Pancreas (tissue), 10 donors: Measurements from ENCODE around the gene DCP1A. TPM values are rescaled to one million over a fixed set of nuclear protein-coding genes. Genes with fewer than 3 reads are reported as not detected.

ENCODE experiments used
- ATAC-seq, 4 donors: fragments of 200-7000 bp; cut with Tn5 transposase; one replicate each; pipeline versions ENCODE4 v1.8.0 to v1.9.1; 2020; ENCODE audit warnings: mild to moderate bottlenecking in 4 of 4, moderate library complexity in 4 of 4
- DNase-seq, 6 donors: peaks; one replicate each; pipeline ENCODE4 v3.0.0-alpha.2; 2020
- FAIRE-seq: peaks from 2 replicates; lab custom pipeline; 2012; peaks lifted over from hg19 to GRCh38; lab: Jason Lieb, UNC
- H3K27ac ChIP-seq, 4 donors: fragments of 200-600 bp; sonication (generic); 1 replicate in 3 of 4; 2 replicates in 1 of 4; pipeline versions ENCODE4 v1.5.0 to v1.8.0; 2020
- H3K27me3 ChIP-seq, 4 donors: fragments of 200-600 bp; one replicate each; pipeline ENCODE4 v1.8.0; 2021
- H3K36me3 ChIP-seq, 3 donors: fragments of 200-600 bp; sonication (generic) in 1 of 3; one replicate each; pipeline versions ENCODE4 v1.5.0 to v1.8.0; 2020 to 2021
- H3K4me1 ChIP-seq, 3 donors: fragments of 200-600 bp; one replicate each; pipeline ENCODE4 v1.8.0; 2021
- H3K4me3 ChIP-seq, 4 donors: fragments of 200-600 bp; sonication (generic) in 2 of 4; one replicate each; pipeline versions ENCODE4 v1.5.0 to v1.8.0; 2020 to 2021
- H3K9me3 ChIP-seq, 4 donors: fragments of 200-600 bp; one replicate each; pipeline ENCODE4 v1.8.0; 2021
- WGBS, 2 donors: extraction: QIAGEN DNeasy Blood & Tissue Kit; methylation state at CpG; one replicate each; pipeline ENCODE4 v1.1.7; 2013; 5-methylcytosine and 5-hydroxymethylcytosine counted together
- intact Hi-C, 3 donors: fragments of 100-400 bp; cut with DNase I; formaldehyde crosslinking; loops; one replicate each; pipeline versions ENCODE4 v1.11.1 to v1.14.2; 2022
- polyA plus RNA-seq, 2 donors: library from polyadenylated mRNA; stranded (reverse); fragments of 200-250 nt; gene quantifications; one replicate each; pipeline ENCODE4 v1.2.3, GENCODE V29; 2013
- total RNA-seq, 6 donors: library from RNA; stranded (reverse); fragmentation: NEBNext Ultra II Directional in 4 of 6; extraction: Animal tissue kit (Norgen Biotek cat#: 25700) in 4 of 6; gene quantifications; one replicate each; pipeline versions ENCODE4 v1.2.1 to v1.2.4, GENCODE V29; 2021 to 2023
- TF ChIP-seq, protein P1 (sequence below), 4 donors: fragments of 200-600 bp; sonication (generic) in 3 of 4; IDR thresholded peaks; one replicate each; pipeline versions ENCODE4 v1.5.0 to v1.8.0; 2021; ENCODE audit warnings: antibody characterized with exemption in 4 of 4
- donor health status: healthy with polysubstance abuse.
- donor health status: DM: no; HTN: no; CAD: no; lungs with moderate emphysema.
- donor health status: DM: no; HTN: no; CAD: no.
- donor health status: control.
- donor health status: control.
- donor health status: Bipolar disorder and iron deficiency.
- donor health status: DM: yes; HTN: yes; CAD: no.
- donor health status: DM: no; HTN: no; CAD: no.
- donor health status: DM: no; HTN: no; CAD: no.
- donor health status: DM: yes; HTN: yes; CAD: no.

DCP1A gene
- total and polyA plus RNA-seq, 8 donors, result 4.9 to 13.9 (median 6.9) TPM

DNA sequence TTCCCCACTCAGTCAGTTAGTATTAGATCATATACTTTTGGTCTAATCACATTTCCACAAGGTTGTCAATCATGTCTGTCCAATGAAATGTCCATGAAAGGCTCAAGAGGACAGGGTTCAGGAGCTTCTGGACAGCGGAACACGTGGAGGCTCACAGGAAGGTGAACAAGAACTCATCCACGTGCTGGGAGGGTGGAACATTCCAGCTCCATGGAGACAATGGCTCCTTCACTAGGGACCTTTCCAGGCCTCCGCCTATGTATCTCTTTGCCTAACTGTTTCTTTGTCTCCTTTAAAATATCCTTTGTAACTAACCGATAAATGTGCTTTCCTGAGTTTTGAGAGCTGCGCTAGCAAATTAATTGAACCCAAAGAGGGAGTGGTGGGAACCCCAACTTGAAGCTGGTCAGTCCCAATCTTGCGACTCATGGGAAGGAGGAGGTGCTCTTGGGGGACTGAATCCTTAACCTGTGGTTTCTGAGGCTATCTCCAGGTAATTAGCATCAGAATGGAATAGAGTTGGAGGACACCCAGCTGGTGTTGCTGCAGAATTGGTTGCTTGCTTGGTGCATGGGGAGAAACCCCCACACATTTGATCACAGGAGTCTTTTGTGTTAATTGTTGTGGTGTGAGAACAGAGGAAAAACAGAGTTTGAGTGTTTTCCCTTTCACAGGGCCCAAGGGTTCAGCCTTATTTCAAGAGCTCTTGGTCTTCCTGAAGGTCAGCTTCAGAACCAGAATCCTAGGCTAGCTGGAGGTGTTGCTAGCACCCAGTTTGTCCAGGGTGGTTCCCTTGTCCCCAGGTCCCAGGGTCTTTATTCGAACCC, 88.5 kb downstream of the DCP1A start:
- no peak for DNase-seq
- no peaks in the 10 kb centered on the region for H3K9me3 ChIP-seq
- no peak overlapping the region for H3K4me3 ChIP-seq
- no peaks in the 10 kb centered on the region for H3K36me3 ChIP-seq
- intact Hi-C loops, result no loop called here
- no peak for ATAC-seq
- 83 to 84% methylated on average over 8 of the region's 8 CpGs for WGBS, 2 donors
- FAIRE-seq, result no peak
- TF ChIP-seq, protein P1, sequence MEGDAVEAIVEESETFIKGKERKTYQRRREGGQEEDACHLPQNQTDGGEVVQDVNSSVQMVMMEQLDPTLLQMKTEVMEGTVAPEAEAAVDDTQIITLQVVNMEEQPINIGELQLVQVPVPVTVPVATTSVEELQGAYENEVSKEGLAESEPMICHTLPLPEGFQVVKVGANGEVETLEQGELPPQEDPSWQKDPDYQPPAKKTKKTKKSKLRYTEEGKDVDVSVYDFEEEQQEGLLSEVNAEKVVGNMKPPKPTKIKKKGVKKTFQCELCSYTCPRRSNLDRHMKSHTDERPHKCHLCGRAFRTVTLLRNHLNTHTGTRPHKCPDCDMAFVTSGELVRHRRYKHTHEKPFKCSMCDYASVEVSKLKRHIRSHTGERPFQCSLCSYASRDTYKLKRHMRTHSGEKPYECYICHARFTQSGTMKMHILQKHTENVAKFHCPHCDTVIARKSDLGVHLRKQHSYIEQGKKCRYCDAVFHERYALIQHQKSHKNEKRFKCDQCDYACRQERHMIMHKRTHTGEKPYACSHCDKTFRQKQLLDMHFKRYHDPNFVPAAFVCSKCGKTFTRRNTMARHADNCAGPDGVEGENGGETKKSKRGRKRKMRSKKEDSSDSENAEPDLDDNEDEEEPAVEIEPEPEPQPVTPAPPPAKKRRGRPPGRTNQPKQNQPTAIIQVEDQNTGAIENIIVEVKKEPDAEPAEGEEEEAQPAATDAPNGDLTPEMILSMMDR (IDR thresholded peaks at IDR 0.05), result no peak
- no peak overlapping the region for H3K27ac ChIP-seq
- peaks cover 1 to 5% (median 4%) of the 10 kb centered on the region in 3 donors for H3K4me1 ChIP-seq
- H3K27me3 ChIP-seq, result no peaks in the 10 kb centered on the region

DNA sequence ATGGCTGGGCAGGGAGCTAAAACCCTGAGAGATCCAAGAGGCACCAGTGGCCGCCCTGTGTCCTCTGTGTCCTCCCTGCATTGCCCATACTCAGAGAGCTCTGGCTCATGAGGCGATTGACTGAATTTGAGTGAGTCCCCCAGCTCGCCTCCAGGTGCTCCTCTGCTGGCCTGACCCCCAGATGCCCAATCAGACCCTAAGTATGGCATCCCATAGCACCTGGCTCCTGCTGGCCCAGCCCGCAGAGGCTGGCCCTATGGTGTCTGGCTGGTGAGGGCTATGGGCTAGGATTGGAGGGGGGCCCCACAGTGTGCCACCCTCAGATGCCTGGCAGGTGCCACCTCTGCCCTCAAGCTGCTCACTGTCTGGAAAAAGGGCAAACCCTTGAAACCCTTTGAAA, 89.9 kb downstream of the DCP1A start:
- Histone ChIP-seq H3K36me3 (no peaks in the 10 kb centered on the region), H3K9me3 (no peaks in the 10 kb centered on the region), H3K27me3 (no peaks in the 10 kb centered on the region), H3K4me1 (peaks cover 9 to 14% (median 12%) of the 10 kb centered on the region in 3 donors), H3K4me3 (no peak overlapping the region), H3K27ac (no peak overlapping the region)
- TF ChIP-seq, protein P1 (IDR thresholded peaks at IDR 0.05), result no peak
- WGBS, 2 donors, result 94 to 95% methylated on average over 4 of the region's 4 CpGs
- intact Hi-C loops, result no loop called here
- FAIRE-seq, result no peak
- no peak for DNase-seq
- ATAC-seq, result no peak

DNA sequence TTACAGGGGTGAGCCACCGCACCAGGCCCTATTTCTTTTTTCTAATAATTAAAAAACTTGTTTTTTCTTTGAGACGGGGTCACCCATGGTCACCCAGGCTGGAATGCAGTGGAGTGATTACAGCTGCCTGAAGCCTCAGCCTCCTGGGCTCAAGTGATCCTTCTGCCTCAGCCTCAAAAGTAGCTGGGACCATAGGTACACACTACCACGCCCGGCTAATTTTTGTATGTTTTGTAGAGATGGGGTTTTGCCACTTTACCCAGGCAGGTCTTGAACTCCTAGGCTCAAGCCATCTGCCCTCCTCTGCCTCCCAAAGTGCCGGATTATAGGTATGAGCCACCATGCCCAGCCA, 90.7 kb downstream of the DCP1A start:
- Histone ChIP-seq H3K27me3 (no peaks in the 10 kb centered on the region), H3K4me1 (peaks cover 9 to 18% (median 14%) of the 10 kb centered on the region in 3 donors), H3K36me3 (no peaks in the 10 kb centered on the region), H3K4me3 (no peak overlapping the region), H3K9me3 (no peaks in the 10 kb centered on the region), H3K27ac (no peak overlapping the region)
- TF ChIP-seq, protein P1 (IDR thresholded peaks at IDR 0.05), result no peak
- intact Hi-C loops, result no loop called here
- FAIRE-seq (no peak), DNase-seq (no peak), ATAC-seq (no peak)
- WGBS, 2 donors, result 78 to 87% methylated on average over 5 of the region's 5 CpGs

DNA sequence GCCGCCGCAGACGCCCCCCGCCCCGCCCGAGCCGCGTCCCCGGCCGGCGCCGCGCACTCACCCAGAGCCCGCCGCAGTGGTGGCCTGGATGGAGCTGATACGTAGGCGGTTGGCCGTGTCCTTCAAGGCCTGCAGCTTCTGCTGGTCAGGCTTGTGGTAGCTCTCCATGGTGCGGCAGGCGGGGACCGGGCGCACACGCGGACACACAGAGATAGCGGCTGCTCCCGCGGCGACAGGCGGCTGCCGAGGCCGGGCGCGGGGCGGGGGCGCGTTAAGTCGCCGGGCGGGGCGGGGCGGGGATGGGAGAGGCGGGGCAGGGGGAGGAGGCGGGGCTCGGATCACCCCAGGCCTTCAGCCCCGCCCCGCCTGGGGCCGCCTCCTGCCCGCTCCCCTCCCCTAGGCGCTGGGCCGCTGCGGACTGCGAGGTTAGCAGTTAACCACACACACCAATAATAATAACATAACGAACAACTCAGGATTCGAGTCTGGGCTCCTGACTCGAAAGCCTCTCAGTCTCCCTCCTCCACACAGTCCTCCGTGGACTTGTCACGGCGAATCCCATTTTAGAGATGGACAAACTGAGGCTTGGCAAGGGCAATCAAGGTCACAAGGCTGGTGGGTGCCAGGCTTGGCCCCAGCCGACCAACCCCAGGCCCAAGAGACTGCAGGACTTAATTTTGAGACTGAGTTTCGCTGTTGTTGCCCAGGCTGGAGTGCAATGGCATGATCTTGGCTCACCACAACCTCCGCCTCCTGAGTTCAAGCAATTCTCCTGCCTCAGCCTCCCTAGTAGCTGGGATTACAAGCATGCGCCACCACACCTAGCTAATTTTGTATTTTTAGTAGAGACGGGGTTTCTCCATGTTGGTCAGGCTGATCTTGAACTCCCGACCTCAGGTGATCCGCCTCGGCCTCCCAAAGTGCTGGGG, 91.3 kb downstream of the DCP1A start, which contains the start of gene TKT:
TSS of gene TKT (minus strand) at position 248 of the 929 bp plus-strand sequence. CDS start at position 168, 80 bp downstream.
- Histone ChIP-seq H3K27me3 (no peaks in the 10 kb centered on the region), H3K4me3 (peak within 1 kb of the TSS; percentile 77 to 99 (median 84)), H3K36me3 (no peaks in the 10 kb centered on the region), H3K9me3 (no peaks in the 10 kb centered on the region), H3K4me1 (peaks cover 9 to 19% (median 18%) of the 10 kb centered on the region in 3 donors), H3K27ac (peak within 1 kb of the TSS; percentile 56 to 83 (median 74))
- FAIRE-seq (no peak), ATAC-seq (peak; percentile 69 to 83 (median 78)), DNase-seq (peak; percentile 85 to 94 (median 88))
- 11 to 23% methylated on average over 31 to 65 of the region's 66 CpGs for WGBS, 2 donors
- TF ChIP-seq, protein P1 (IDR thresholded peaks at IDR 0.05), result no peak
- intact Hi-C loops, result no loop called here
